Small intestine (tissue), 7 donors: ENCODE data around the gene SPEM2. TPM values are rescaled to one million over a fixed set of nuclear protein-coding genes. Genes with fewer than 3 reads are reported as not detected.

Source experiments
- DNase-seq, 2 donors: peaks; one replicate each; pipeline versions ENCODE4 v3.0.0 to v3.0.0-alpha.2; 2013
- FAIRE-seq: peaks from 2 replicates; lab custom pipeline; 2012; peaks lifted over from hg19 to GRCh38; lab: Jason Lieb, UNC
- H3K27ac ChIP-seq, 3 donors: one replicate each; pipeline ENCODE4 v1.5.1; 2013; ENCODE audit warnings: low read length in 2 of 3, mild to moderate bottlenecking in 2 of 3, control low read depth in 1 of 3, inconsistent platforms in 1 of 3, low read depth in 1 of 3, moderate library complexity in 1 of 3
- H3K27me3 ChIP-seq, 3 donors: one replicate each; pipeline ENCODE4 v1.6.1; 2013; ENCODE audit warnings: low read length in 3 of 3, inconsistent platforms in 1 of 3; ENCODE audit not compliant: control insufficient read depth in 3 of 3, insufficient read depth in 3 of 3
- H3K36me3 ChIP-seq, 3 donors: one replicate each; pipeline ENCODE4 v1.6.1; 2013; ENCODE audit warnings: low read length in 3 of 3, inconsistent platforms in 1 of 3, low read depth in 1 of 3, mild to moderate bottlenecking in 1 of 3, moderate library complexity in 1 of 3; ENCODE audit not compliant: control insufficient read depth in 3 of 3, insufficient read depth in 2 of 3
- H3K4me1 ChIP-seq, 3 donors: one replicate each; pipeline ENCODE4 v1.6.1; 2013; ENCODE audit warnings: low read length in 2 of 3, inconsistent platforms in 1 of 3, low read depth in 1 of 3, mild to moderate bottlenecking in 1 of 3, moderate library complexity in 1 of 3; ENCODE audit not compliant: control insufficient read depth in 3 of 3, insufficient read depth in 2 of 3
- H3K4me3 ChIP-seq, 3 donors: one replicate each; pipeline ENCODE4 v1.5.1; 2013; ENCODE audit warnings: low read length in 3 of 3, control low read depth in 1 of 3, inconsistent platforms in 1 of 3, low read depth in 1 of 3, mild to moderate bottlenecking in 1 of 3, moderate library complexity in 1 of 3
- H3K9me3 ChIP-seq, 2 donors: one replicate each; pipeline ENCODE4 v1.6.1; 2013; ENCODE audit warnings: low read depth in 1 of 2, low read length in 1 of 2; ENCODE audit not compliant: control insufficient read depth in 2 of 2, insufficient read depth in 1 of 2
- WGBS, 3 donors: extraction: QIAGEN DNeasy Blood & Tissue Kit; methylation state at CpG; one replicate each; pipeline ENCODE4 v1.1.7; 2013; 5-methylcytosine and 5-hydroxymethylcytosine counted together
- polyA plus RNA-seq, 4 donors: library from polyadenylated mRNA; stranded (reverse) in 3 of 4; unstranded in 1 of 4; fragments of 200-250 nt in 3 of 4; fragments of 120-200 nt in 1 of 4; gene quantifications; one replicate each; pipeline versions ENCODE4 v1.2.1 to v1.2.3, GENCODE V29; 2013
- donor health status: healthy with polysubstance abuse.
- donor health status: control.
- donor health status: control.
- donor health status: Bipolar disorder and iron deficiency.
- donor health status: healthy.

Gene SPEM2
- polyA plus RNA-seq, 4 donors, result not detected

DNA sequence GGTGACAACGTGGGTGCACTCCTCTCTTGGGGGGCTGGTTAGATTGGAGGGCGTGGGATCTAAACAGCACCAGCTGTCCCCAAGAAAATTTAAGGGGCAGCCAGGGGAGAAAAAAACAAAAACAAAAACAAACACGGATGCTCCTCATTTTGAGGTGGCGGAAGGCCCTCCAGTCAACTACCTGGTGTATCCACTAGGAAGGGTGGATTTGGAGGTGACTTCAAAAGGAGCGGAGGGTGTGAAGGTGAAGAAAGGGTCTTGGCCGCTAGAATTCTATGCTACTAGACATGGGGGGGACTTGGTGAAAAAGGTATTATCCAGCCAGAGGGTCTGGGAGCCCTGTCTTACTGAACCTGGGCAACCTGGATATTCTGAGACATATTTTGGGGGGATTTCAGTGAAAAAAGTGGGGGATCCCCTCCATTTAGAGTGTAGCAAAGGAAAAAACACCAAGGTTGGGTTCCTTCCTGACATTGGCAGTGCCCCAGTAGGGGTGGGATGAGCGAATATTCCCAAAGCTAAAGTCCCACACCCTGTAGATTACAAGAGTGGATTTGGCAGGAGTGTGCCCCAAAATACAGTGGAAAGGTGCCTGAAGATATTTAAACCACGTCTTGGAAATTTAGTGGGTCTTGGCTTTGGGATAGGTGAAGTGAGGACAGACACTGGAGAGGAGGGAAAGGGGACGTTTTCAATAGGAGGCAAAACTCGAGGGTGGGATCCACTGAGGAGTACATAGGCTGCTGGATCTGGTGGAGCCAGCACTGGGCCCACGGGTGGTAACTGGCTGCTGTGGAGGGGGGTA lies 13.4 kb downstream of the SPEM2 start:
- Histone ChIP-seq H3K9me3 (no peaks in the 10 kb centered on the region), H3K36me3 (peaks cover 0 to 2% (median 0%) of the 10 kb centered on the region in 3 donors), H3K27me3 (peaks cover 3 to 79% (median 10%) of the 10 kb centered on the region in 3 donors), H3K27ac (no peak overlapping the region), H3K4me1 (peaks cover 0 to 41% (median 4%) of the 10 kb centered on the region in 3 donors), H3K4me3 (peak overlapping the region in 1 of 3 donors; percentile 28)
- 43 to 50% (median 45%) methylated on average over 11 of the region's 11 CpGs for WGBS, 3 donors
- no peak for FAIRE-seq
- no peak for DNase-seq

DNA sequence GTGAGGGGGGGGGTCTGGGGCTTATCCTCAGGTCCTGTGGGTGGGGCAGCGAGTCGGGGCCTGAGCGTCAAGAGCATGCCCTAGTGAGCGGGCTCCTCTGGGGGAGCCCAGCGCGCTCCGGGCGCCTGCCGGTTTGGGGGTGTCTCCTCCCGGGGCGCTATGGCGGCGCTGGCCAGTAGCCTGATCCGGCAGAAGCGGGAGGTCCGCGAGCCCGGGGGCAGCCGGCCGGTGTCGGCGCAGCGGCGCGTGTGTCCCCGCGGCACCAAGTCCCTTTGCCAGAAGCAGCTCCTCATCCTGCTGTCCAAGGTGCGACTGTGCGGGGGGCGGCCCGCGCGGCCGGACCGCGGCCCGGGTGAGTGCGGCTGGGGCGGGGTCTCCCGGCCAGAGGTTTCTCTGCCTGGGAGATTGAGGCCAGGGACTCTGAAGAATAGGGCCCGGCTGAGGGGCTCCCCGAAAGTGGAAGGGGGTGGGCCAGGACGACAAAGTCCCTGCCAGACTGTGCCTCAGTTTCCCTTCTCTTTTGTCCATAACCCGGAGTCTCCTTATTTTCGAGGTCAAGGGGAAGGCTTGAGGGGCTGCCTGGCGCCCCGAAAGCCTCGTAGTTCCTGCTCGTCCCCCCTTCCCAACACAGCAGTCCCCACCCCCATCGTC lies 14.2 kb downstream of the SPEM2 start, which contains the start of gene FGF11:
TSS of gene FGF11 (plus strand) at position 51 of the 651 bp plus-strand sequence. CDS start at position 160, 109 bp downstream.
- H3K36me3 ChIP-seq, result peaks cover 0 to 2% (median 0%) of the 10 kb centered on the region in 3 donors
- peak within 1 kb of the TSS in 2 of 3 donors; percentile 33 to 38 for H3K4me3 ChIP-seq
- 2 to 4% (median 3%) methylated on average over 46 to 50 of the region's 50 CpGs for WGBS, 3 donors
- H3K27ac ChIP-seq, result no peak within 1 kb of the TSS
- H3K4me1 ChIP-seq, result peaks cover 0 to 41% (median 4%) of the 10 kb centered on the region in 3 donors
- H3K9me3 ChIP-seq, result no peaks in the 10 kb centered on the region
- H3K27me3 ChIP-seq, result peaks cover 3 to 81% (median 10%) of the 10 kb centered on the region in 3 donors
- FAIRE-seq (no peak), DNase-seq (peak in 1 of 2 donors; percentile 50)

DNA sequence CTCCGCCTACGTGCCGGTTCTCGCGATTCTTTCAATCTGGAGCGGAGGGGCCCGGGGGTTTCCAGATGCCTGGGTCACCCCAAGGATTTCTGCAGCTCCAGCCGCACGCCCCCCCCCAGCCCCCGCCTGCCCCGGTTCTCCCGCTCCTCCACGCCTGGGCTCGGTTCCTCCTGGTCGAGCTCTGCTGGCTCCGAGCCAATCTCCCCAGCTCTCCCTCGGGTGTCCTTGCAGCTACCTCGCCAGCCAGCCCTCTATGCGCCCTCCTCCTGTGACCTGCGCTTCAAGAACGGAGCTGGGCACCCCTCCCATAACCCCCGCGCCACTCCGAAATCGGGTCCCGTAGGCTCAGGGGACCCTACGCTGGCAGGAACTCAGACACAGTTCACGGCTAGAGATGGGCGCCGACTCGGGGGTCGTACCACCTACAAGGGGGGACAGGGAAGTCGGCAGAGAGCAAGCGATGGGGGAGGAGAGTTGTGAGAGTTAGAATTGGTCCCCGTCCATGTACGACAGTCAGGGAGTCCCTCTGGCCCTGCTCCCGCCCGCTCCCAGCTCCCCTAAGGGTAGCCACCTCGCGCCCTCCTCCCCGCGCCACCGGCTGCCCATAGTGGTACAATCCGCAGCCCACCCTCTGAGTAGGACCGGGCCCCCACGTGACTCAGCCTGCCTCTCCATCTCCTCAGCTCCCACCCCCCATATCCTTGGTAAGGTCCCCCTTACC lies 14.9 kb downstream of the SPEM2 start:
- DNase-seq (peak; percentile 38 to 63), FAIRE-seq (no peak)
- H3K9me3 ChIP-seq, result no peaks in the 10 kb centered on the region
- peaks cover 3 to 86% (median 10%) of the 10 kb centered on the region in 3 donors for H3K27me3 ChIP-seq
- 2 to 3% (median 2%) methylated on average over 42 to 46 of the region's 46 CpGs for WGBS, 3 donors
- H3K36me3 ChIP-seq, result peaks cover 0 to 2% (median 0%) of the 10 kb centered on the region in 3 donors
- H3K27ac ChIP-seq, result no peak overlapping the region
- peak overlapping the region in 2 of 3 donors; percentile 22 to 38 for H3K4me3 ChIP-seq
- H3K4me1 ChIP-seq, result peaks cover 0 to 45% (median 4%) of the 10 kb centered on the region in 3 donors

DNA sequence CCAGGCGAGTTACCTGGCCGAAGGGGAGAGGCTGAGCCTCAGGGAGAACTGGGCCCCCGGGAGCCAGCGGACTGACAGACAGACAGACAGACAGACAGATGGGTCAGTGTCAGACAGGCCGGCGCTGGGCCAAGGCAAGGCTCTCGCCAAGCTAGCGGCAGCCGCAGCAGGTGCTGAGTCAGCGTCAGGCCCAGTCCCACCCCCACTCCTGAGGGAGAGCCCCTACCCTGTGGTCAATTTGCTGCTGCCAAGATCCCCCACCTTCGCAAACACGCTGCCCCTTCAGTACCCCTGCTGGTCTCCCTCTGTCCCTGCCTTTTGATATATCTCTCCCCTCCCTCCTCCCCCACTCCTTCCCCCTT lies 15.4 kb downstream of the SPEM2 start:
- WGBS, 3 donors, result 6 to 21% (median 11%) methylated on average over 7 to 12 of the region's 12 CpGs
- H3K36me3 ChIP-seq, result peaks cover 0 to 2% (median 0%) of the 10 kb centered on the region in 3 donors
- no peak for FAIRE-seq
- peaks cover 0 to 51% (median 4%) of the 10 kb centered on the region in 3 donors for H3K4me1 ChIP-seq
- no peak overlapping the region for H3K27ac ChIP-seq
- DNase-seq, result no peak
- H3K9me3 ChIP-seq, result no peaks in the 10 kb centered on the region
- no peak overlapping the region for H3K4me3 ChIP-seq
- peaks cover 3 to 89% (median 10%) of the 10 kb centered on the region in 3 donors for H3K27me3 ChIP-seq

DNA sequence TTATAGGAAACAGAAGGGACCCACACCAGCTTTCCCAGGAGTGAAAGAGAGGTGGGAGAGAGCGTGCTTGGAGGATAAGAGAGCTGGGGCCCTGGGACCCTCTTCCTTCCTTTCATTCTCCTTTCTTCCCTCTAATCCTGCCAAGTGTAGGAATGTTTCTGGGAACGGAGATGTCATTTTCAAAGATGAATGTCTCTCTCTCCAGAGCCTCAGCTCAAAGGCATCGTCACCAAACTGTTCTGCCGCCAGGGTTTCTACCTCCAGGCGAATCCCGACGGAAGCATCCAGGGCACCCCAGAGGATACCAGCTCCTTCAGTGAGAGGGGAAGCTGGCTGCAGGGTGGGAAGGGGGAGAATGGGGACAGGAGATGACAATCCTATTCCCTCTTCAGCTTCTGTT lies 15.8 kb downstream of the SPEM2 start:
- WGBS, 3 donors, result 65 to 73% (median 67%) methylated on average over 7 of the region's 7 CpGs
- Histone ChIP-seq H3K4me3 (no peak overlapping the region), H3K4me1 (peaks cover 0 to 52% (median 4%) of the 10 kb centered on the region in 3 donors), H3K36me3 (peaks cover 0 to 2% (median 0%) of the 10 kb centered on the region in 3 donors), H3K9me3 (no peaks in the 10 kb centered on the region), H3K27ac (no peak overlapping the region), H3K27me3 (peaks cover 3 to 89% (median 10%) of the 10 kb centered on the region in 3 donors)
- DNase-seq (no peak), FAIRE-seq (no peak)

DNA sequence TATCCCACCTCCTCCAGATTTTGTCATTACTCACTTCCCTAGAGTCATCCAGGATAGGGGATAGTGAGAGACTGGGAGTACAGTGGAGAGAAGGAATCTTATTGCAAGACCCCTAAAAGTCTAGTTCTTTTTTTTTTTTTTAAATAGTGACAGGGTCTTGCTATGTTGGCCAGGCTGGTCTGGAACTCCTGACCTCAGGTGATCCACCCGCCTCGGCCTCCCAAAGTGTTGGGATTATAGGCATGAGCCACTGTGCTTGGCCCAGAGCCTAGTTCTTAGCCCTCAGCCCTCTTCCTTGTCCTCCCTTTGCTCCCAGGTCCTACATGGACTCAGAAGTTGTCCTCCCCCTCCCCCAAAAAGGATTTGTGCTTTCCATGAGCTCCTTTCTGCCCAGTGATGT lies 16.7 kb downstream of the SPEM2 start:
- 75 to 87% (median 80%) methylated on average over 2 of the region's 2 CpGs for WGBS, 3 donors
- Histone ChIP-seq H3K36me3 (peaks cover 0 to 2% (median 0%) of the 10 kb centered on the region in 3 donors), H3K4me3 (no peak overlapping the region), H3K9me3 (no peaks in the 10 kb centered on the region), H3K27ac (no peak overlapping the region), H3K27me3 (peaks cover 3 to 91% (median 11%) of the 10 kb centered on the region in 3 donors), H3K4me1 (peaks cover 0 to 51% (median 4%) of the 10 kb centered on the region in 3 donors)
- FAIRE-seq (no peak), DNase-seq (no peak)

DNA sequence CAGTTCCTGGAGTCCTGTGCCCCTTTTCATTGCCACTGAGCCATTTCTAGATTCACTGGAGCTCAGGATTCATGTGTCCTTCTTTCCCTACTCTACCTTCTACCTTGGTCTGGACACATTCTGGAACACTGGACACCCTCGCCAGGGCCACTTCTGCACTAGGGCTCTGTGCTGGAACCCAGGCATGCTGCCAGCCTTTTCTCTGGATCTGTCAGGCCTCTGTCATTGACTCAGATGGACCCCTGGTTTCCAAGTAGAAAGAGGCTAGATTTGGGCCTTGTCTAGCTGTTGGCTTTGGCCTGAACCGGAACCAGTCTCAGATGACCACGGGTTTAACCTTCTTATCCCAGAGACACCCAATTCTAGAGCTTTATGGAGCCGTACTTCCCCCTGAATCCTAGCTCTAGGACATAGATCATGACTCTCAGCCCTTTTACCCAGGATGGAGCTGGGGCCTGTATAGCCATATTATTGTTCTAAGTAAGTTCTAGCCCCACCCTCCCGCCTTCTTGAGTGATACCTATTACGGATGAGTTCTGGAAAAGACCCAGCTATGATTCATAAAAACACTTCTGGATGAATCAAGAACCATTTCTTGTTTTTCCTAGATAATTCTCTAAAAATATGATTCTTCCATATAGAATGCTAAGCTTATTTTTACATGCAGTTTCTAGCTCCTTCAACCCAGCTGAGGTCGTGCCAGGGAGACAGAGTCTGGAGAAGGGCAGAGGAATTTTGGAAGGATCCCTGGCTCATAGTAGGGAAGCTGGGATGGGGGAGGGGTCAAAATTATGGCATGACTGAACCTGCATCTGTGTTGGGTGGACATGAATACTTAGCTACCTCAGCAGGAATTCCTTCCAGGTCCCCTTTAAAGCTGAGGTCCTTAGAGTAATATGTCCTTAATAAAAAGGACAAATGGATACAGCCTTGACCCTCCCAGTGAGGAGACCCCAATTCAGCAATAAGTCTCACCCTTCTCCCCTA lies 18.4 kb downstream of the SPEM2 start:
- Histone ChIP-seq H3K4me3 (no peak overlapping the region), H3K27me3 (peaks cover 0 to 82% (median 17%) of the 10 kb centered on the region in 3 donors), H3K9me3 (no peaks in the 10 kb centered on the region), H3K4me1 (peaks cover 0 to 36% (median 0%) of the 10 kb centered on the region in 3 donors), H3K27ac (no peak overlapping the region), H3K36me3 (no peaks in the 10 kb centered on the region)
- 78 to 87% (median 85%) methylated on average over 7 of the region's 7 CpGs for WGBS, 3 donors
- FAIRE-seq (no peak), DNase-seq (no peak)
